GM19099 (cell line): Measurements from ENCODE around the gene WNT9B.

Experiments used
- POLR2A ChIP-seq: IDR thresholded peaks from 3 replicates; pipeline ENCODE4 v1.6.1; 2011; ENCODE audit warnings: low read depth; ENCODE audit not compliant: insufficient read length; ENCODE audit errors: extremely low read depth

Gene WNT9B

DNA sequence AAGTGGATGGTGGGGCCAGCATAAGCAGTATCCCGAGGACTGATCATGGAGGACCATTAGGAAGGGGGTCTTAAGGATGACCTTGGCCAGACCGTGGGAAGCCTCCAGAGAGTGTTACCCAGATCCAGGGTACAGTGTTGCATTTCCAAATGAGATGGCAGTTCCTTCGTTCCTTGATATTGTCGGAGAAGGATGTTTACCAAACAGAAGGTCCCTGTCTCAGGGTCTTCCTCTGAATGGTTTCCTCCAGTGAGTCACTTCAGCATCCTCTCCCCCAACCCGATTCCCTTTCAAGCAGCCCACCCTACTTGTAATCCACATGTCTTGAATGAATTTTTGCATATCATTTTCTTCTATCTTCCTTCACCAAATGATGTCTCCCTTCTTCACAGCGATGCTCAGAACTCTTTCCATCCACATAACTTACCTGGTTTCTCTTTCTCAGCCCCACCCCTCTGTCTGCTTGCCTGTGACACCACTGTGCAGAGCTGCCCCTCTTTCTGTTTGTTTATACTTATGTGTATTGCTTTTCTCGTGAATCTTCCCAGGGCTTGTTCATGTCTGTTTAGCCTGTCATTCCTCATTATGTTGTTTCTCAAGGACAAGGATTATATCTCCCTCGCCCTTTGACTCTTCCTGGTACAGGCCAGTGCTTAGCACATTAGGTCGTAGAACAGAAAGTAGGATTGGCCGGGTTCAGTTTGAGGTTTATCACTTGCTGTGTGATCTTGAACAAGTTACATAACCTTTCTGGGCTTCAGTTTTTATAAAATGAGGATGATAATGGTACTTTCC lies 77.3 kb downstream of the WNT9B start:
- no peak for TF ChIP-seq POLR2A

DNA sequence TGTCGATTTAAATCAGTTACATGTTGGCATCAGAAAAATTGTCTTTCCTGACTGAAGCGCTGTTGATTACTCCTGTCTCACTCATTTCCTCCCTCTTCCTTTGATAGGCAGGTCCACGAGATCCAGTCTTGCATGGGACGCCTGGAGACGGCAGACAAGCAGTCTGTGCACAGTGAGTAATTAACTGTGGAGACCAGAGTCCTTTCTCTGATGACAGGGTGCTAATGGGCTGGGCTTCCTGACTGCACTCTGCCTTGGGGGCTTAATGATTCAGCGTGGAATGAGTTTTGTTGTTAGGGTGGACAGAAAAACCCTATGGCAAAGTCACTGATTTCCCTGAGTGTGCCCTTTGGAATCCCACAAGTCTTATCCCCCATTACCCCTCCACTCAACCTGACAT lies 78.0 kb downstream of the WNT9B start:
- TF ChIP-seq POLR2A: no peak

DNA sequence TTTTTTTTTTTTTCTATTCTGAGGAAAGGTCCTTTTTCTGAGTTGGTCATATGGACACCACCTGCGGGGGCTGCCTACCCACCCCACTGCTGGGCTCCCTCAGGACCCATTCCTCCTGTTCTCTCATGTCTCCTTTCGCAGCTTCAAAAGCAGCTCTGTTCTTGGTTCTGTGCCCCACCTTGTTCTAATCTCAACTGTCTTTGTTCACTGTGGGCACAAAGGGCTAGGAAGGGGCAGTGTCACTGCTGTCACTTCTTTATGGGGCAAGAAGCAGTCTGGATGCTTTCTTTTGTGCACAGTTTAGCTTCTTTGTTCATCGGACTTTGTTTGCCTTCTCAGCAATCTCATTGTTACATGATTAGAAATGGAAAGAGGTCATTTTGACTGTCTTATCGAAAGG lies 78.7 kb downstream of the WNT9B start:
- no peak for TF ChIP-seq POLR2A

GRCh38 chr17:46931596-46931995 lies 80.2 kb downstream of the WNT9B start:
- no peak for TF ChIP-seq POLR2A

- no peak for TF ChIP-seq POLR2A
These were observed 84.4 kb downstream of the WNT9B start for GRCh38 chr17:46935658-46936266.
